HEK293 (cell line): Measurements from ENCODE around the gene TSC2.

Experiments used
- CTCF ChIP-seq: fragments of 450-650 bp; formaldehyde crosslinking; IDR thresholded peaks from 2 replicates; pipeline ENCODE4 v1.5.1; 2016; ENCODE audit warnings: missing biosample characterization, missing genetic modification characterization
- PBX3 ChIP-seq: sonication (generic); formaldehyde crosslinking; IDR thresholded peaks from 2 replicates; pipeline ENCODE4 v1.8.1; 2022; ENCODE audit warnings: mild to moderate bottlenecking, moderate library complexity, missing genetic modification reagents
- SP2 ChIP-seq: fragments of 450-650 bp; formaldehyde crosslinking; IDR thresholded peaks from 2 replicates; pipeline ENCODE4 v1.5.1; 2016; ENCODE audit warnings: missing biosample characterization, missing genetic modification characterization
- TCF7L2 ChIP-seq: IDR thresholded peaks from 2 replicates; pipeline ENCODE4 v1.6.1; 2011; ENCODE audit warnings: low read depth, mild to moderate bottlenecking, inconsistent platforms, low read length, moderate library complexity, borderline replicate concordance
- YY1 ChIP-seq: fragments of 450-650 bp; formaldehyde crosslinking; IDR thresholded peaks from 2 replicates; pipeline ENCODE4 v1.5.1; 2018; ENCODE audit warnings: missing biosample characterization, missing genetic modification characterization
- ZBTB11 ChIP-seq: fragments of 450-650 bp; formaldehyde crosslinking; conservative IDR thresholded peaks from 2 replicates; pipeline ENCODE4 v1.5.1; 2016; ENCODE audit warnings: low read depth, missing biosample characterization, missing genetic modification characterization
- ZFP3 ChIP-seq: fragments of 450-650 bp; formaldehyde crosslinking; IDR thresholded peaks from 2 replicates; pipeline ENCODE4 v1.5.1; 2016; ENCODE audit warnings: low read depth, missing biosample characterization, missing genetic modification characterization
- ZNF133 ChIP-seq: fragments of 450-650 bp; formaldehyde crosslinking; IDR thresholded peaks from 2 replicates; pipeline ENCODE4 v1.5.1; 2016; ENCODE audit warnings: missing biosample characterization, missing genetic modification characterization
- ZNF211 ChIP-seq: fragments of 450-650 bp; formaldehyde crosslinking; IDR thresholded peaks from 2 replicates; pipeline ENCODE4 v1.5.1; 2016; ENCODE audit warnings: low read depth, missing biosample characterization, missing genetic modification characterization
- ZNF23 ChIP-seq: fragments of 450-650 bp; formaldehyde crosslinking; IDR thresholded peaks from 2 replicates; pipeline ENCODE4 v1.5.1; 2016; ENCODE audit warnings: missing biosample characterization, missing genetic modification characterization, borderline replicate concordance
- ZNF302 ChIP-seq: fragments of 450-650 bp; formaldehyde crosslinking; IDR thresholded peaks from 2 replicates; pipeline ENCODE4 v1.5.1; 2016; ENCODE audit warnings: missing biosample characterization, missing genetic modification characterization, low read depth
- ZNF426 ChIP-seq: fragments of 450-650 bp; formaldehyde crosslinking; IDR thresholded peaks from 2 replicates; pipeline ENCODE4 v1.5.1; 2017; ENCODE audit warnings: missing biosample characterization, missing genetic modification characterization, mild to moderate bottlenecking, inconsistent platforms, moderate library complexity
- ZNF639 ChIP-seq: fragments of 450-650 bp; formaldehyde crosslinking; IDR thresholded peaks from 2 replicates; pipeline ENCODE4 v1.5.1; 2016; ENCODE audit warnings: missing biosample characterization, missing genetic modification characterization
- ZNF704 ChIP-seq: fragments of 450-650 bp; formaldehyde crosslinking; IDR thresholded peaks from 2 replicates; pipeline ENCODE4 v1.5.1; 2016; ENCODE audit warnings: missing biosample characterization, missing genetic modification characterization

- TF ChIP-seq ZFP3 (no peak), YY1 (tag by site-specific recombination) (no peak), SP2 (tag by site-specific recombination) (peak; percentile 47), ZNF23 (no peak), CTCF (no peak), ZNF302 (tag by site-specific recombination) (no peak), ZNF639 (tag by site-specific recombination) (no peak), ZNF211 (tag by site-specific recombination) (no peak), ZNF133 (tag by site-specific recombination) (no peak), PBX3 (CRISPR knock-in tag) (no peak), ZNF704 (no peak), ZNF426 (no peak), ZBTB11 (tag by site-specific recombination) (no peak), TCF7L2 (no peak)
These were observed 3.9 kb upstream of the TSC2 start for GRCh38 chr16:2043667-2044451.
